ENCODE results near the gene TIAM1.

The TIAM1 gene

GRCh38 chr21:31164713-31165694 lies 179.1 kb downstream of the TIAM1 start:
- no peak for DNase-seq

DNA sequence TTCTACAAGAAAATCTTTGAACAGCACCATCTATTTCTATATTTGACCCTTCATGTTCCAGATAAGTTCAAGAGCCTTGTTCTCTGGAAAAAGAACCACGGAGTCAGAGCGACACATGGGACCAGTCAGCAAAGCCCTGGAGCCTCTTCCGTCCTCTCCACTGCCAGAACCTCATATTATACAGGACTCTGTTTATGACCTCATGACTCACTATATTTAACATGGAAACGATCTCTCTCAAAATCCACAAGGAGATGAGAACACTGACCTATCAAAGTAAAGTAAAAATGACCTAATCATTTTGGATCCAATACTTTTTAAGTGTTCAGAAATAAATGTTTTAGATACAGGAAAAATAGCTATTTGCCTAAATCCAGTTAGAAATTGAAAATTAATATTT lies 181.2 kb downstream of the TIAM1 start:
- DNase-seq: no peak

DNA sequence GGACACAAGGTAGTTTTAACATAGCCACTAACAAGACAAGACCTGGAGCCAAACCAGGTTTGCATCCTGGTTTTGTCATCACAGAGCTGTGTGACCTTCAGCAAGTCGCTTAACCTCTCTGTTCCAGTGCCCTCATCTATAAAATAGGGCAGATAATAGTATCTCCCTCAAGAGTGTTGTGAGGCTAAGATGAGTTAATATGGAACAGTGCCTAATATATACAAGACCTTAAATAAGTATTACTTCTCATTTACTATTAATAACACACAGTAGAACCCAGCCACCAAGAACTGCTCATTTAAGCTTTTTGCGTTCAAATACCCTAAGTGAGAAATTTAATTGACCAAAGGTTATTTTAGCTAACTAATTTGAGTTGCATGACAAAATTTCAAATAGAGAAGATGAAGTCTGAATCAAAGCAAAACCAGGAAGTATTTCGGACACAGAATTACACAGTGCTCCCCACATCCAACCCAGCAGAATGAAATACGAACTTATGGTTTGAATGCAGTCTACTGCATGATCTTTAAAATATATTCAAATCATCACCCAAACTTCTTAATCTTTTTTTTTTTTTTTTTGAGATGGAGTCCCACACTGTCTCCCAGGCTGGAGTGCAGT lies 181.9 kb downstream of the TIAM1 start:
- no peak for DNase-seq

- DNase-seq: no peak
Observed at GRCh38 chr21:31161157-31161556, 182.9 kb downstream of the TIAM1 start.

DNA sequence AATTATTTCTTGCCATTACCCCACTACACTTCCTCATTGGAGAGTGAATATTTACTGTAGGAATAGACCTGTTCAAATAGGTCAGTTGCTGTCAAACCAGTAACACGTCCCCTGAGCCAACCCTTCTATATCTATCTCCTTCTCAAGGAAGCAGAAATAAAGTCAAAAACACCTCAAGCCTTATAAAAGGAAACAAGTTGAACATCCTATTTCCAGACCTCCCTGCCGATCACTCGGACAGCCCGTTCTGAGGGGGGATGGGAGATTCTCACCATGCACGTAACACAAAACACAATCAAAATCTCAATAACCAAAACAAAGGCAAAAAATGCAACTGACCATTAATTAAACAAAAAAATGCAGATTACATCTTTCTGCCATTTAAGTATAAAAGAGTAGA lies 184.3 kb downstream of the TIAM1 start:
- no peak for DNase-seq

DNA sequence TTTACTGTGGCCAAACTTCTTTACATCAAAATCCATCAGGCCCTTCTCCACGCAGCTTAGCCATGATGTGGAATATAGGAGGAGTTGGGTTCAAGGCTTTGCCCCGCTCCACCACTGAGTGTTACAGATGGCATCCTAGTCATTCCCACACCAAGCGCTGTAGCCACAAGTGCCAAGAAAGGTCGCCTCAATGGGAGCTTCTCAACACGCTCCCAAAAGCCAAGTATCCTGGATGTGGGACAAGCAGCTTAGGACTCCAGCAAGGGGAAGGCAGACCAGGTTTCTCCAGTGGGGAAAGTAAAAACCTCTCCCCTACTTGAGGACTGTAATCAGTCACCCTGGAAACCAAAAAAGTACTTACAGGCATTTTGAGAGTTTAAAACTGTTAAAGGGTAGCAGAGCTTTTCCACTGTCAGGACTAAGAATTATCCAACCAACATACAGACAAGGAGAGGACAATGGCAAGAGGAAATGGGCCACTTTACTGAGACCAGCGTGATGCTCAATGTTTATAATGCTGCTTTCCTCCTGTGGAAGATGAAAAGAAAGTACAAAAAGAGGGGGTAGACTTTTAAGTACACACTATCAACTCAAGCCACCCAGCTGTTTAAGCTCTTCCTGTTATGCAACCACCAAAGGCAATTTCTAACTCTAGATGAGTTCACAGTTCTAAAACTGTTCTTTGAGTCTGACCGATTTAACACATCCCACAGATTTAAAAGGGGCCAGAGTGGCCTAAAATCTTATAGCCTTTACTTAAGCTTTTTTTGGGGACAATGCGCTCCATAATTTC lies 185.1 kb downstream of the TIAM1 start:
- no peak for DNase-seq

- no peak for DNase-seq
Observed at GRCh38 chr21:31157756-31158155, 186.3 kb downstream of the TIAM1 start.

- no peak for DNase-seq
Observed at GRCh38 chr21:31156662-31157061, 187.4 kb downstream of the TIAM1 start.

DNA sequence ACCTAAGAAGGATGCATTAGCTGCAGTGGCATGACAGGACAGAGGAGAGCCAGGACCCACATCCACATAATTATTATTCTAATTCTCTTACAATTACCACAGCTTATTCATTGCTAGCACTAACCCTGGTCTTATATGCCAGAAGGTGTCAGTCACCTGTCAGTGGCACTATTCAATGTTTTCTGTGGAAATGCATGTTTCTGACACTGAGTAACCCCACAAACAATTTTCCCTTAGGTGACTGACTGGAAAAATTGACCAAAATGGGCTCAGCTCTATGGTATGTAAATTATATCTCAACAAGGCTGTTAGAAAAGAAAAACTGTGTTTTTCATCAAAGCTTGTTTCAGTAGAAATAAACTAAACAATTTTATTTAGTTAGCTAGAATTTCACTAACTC lies 187.9 kb downstream of the TIAM1 start:
- DNase-seq: no peak

DNA sequence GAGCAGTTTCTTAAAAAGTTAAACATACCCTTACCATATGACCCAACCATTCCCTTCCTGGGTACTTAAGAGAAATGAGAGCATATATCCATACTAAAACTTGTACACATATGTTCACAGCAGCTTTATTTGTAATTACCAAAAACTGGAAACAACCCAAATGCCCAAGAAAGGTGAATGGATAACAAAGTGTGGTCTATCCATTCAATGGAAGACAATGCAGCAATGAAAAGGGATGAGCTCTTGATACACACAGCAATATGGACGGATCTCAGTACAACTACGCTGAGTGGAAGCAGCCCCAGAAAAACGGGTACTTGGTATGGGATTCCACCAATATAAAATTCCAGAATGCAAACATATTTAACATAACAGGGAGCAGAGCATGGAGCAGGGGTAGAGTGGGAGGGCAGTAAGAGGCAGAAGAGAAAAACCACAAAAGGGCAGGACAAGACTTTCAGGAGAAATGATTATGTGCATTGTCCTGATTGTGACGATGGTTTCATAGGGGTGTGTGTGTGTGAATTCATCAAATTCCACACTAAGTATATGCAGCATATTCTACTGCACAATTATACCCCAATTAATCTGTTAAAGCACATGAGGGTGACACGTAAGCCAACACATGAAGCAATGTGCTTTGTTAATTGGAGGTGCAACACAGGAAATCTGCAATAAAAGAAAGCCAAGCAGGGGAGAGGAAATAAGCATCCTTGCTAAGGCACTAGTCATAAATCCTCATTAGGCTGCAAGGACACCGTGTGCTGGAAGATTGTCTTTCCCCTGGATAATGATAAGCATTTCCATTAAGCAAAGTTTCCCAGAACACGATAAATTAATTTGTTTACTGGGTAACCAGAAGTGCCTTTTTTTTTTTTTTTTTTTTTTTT lies 192.7 kb downstream of the TIAM1 start:
- no peak for DNase-seq

DNA sequence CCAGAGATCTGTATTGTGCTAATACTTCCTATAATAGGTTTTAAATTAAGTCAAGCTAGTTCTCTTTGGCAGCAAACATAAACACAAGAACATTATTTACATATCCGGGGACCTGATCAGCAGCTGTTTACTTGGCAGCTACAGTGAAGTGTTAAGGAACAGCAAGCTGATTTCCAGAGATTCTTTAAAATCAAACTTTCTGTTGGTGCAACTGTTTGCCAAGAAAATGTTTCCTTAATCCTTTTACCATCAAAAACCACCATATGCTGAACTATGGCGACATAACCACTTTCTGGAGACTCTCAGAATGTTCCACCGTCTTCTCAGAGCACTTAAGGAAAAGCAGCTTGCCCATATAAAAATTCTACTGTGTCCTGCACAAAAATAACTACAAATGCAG lies 198.8 kb downstream of the TIAM1 start:
- no peak for DNase-seq

DNA sequence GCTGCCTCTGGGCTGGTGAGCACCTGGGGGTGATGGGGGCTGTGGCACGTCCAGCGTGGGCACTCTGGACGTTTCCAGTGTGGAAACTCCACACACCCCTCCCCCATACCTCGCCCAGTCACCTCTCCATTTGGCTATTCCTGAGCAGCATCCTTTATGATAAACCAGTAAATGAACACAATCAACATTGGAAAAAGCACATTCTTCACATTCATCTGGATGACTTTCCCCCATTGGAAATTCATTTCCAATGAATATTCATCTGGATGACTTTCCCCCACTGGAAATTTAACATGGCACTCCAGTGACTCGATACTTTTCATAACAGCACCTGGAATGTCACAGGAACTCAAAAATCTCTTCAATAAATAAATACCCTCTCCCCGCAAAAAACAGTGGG lies 201.0 kb downstream of the TIAM1 start:
- DNase-seq: no peak

- DNase-seq: no peak
Observed at GRCh38 chr21:31142600-31142999, 201.5 kb downstream of the TIAM1 start.

- no peak for DNase-seq
Observed at GRCh38 chr21:31141389-31142000, 202.6 kb downstream of the TIAM1 start.

DNA sequence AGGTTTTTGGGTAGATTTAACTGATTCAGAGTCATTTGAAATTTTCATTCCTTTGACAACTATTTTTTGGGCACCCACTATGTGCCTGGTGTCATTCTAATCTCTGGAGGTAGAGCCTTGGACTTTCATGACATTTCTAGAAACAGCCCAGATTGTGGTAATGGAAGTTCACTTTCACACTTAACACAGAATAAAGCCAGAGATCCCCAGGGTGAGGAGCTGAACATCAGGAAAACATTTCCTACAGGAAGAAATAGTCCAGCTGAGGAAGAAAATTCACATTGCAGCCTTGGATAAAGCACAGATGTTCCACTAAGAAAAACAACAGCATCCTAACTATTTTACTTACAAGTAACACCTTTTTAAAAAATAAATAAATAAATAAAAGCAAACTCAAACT lies 203.4 kb downstream of the TIAM1 start:
- DNase-seq: no peak

- no peak for DNase-seq
Observed at GRCh38 chr21:31140025-31140424, 204.0 kb downstream of the TIAM1 start.

GRCh38 chr21:31137960-31138359 lies 206.1 kb downstream of the TIAM1 start:
- DNase-seq: no peak

GRCh38 chr21:31136891-31137290 lies 207.2 kb downstream of the TIAM1 start:
- no peak for DNase-seq

- DNase-seq: no peak
Observed at GRCh38 chr21:31135531-31136184, 208.4 kb downstream of the TIAM1 start.

DNA sequence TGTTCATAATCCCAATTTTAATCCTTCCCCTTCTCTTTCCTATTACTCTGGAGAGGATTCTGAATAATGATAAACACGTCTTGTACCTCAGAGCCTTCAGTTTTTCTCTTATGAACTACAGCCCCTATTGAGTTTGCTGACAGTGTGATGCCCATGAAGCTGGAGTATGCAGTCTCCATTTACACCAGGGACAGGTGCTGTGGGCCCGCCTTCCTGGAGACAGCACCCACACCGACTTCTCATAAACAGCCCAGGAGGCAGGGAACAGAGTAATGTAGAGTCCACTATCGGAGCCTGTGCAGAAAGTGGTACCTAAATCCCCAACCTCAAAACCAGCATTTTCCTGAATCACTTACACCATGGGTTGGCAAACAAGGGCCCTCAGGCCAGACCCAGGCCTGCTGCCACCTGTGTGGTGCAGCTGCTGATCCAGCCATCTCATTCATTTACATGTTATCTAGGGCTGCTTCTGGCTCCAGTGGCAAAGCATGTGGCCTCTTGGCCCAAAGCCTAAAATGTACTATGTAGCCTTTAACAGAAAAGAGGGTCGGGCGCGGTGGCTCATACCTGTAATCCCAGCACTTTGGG lies 210.7 kb downstream of the TIAM1 start:
- no peak for DNase-seq

Measured in NCI-H510A treated with DMSO at 0.1 percent for 48 hours (cell line).